Measurements from ENCODE around the gene AHSG.
"Not testable (repeated sequence)": the region's sequence is repeated elsewhere in the genome, so short reads cannot be mapped to it uniquely, and the experiment has no call there.

Gene AHSG

DNA sequence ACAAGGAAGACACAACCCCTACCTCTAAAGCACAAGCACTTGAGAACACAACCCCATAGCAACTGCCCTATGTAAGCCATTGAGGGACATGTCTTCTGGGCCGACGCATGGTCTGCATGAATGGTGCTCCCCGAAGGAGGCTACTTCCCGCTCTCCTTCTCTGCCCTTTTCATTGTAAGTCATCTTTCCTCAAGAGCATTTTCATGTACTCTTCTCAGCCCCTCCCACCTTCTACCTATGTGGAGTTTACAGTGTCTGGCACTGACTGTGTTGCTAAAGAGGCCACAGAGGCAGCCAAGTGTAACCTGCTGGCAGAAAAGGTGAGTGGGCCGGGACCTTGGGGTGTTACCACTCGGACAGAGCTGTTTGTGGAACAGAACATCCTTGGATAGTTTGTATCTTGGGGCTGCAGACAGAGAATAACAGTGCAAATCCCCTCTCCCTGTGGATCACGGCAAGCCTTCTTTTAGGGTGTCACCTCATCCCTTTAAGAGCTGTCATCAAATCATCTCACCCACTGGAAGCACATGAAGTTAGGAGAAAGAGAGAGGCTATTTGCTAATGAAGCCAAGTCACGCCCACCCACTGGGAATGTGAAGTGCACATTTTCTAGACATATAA lies 5.6 kb downstream of the AHSG start:
- DNase-seq (ENCODE audit: low spot score) = no peak

DNA sequence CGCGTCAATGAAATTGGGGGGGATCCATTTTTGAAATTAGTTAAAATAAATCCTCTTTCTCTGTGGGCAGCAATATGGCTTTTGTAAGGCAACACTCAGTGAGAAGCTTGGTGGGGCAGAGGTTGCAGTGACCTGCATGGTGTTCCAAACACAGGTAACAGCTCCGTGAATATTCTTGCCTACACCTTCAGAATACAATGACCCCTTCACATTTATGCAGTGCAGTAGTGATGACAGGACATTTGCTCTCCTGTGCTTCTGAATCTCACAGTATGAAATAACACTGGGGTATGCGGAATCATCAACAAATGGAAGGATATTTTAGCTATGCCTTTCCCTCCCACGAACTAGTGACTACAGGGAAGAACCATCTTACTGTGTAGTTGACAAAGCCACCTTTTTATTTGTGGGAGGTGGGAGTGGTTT lies 6.9 kb downstream of the AHSG start:
- no peak for DNase-seq (ENCODE audit: low spot score)

DNA sequence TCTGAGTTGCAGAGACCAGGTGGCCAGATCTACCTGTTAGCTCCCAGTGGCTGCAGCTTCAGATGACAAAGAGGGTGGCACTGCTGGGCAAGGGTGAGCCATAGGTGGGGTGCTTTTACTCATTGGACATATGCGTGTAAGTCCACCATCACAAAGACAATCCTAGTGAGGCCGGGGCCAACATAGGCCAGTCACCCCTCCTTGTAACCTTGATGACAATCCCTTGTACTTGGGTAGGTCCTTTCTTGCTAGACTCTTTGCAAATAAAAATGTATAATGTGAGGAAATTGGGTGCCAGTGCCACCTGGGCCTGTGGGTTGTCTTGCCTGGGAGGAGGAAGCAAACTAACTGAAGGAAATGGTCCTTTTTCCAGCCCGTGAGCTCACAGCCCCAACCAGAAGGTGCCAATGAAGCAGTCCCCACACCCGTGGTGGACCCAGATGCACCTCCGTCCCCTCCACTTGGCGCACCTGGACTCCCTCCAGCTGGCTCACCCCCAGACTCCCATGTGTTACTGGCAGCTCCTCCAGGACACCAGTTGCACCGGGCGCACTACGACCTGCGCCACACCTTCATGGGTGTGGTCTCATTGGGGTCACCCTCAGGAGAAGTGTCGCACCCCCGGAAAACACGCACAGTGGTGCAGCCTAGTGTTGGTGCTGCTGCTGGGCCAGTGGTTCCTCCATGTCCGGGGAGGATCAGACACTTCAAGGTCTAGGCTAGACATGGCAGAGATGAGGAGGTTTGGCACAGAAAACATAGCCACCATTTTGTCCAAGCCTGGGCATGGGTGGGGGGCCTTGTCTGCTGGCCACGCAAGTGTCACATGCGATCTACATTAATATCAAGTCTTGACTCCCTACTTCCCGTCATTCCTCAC lies 7.6 kb downstream of the AHSG start:
- DNase-seq (ENCODE audit: low spot score) = no peak

DNA sequence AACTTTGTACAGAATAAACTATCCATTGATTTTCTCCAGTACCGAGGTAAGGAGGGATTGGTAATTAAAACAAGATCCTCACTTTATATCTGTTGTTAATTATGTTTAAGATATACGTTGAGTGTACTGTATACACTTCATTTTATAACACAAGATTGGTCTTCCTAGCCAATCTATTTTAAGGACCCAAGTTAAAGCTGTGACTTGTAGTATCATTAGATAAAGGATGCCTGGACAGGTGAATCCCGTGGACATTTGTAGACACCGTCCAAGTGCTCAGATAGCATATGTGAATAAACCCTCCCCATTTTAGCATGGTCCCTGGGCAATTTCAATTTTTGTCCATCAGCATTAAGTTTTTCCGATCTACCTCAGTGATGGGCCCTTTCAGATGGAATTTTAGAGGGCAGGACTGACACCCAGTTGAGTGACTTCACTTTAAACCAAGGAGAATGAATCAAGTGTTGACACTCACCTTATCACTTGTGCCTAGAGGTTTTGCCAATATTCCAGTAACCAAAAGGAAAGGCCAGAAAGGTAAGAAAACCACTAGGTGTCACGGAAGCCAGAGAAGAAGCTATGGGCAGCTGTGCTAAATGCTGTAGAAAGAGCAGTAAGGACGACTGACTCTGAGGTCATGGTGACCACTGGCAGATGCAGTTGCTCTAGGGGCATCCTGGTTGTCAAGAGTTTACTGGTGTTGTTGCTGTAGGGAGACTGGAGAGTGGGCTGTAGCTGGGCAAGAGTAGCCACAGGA lies 9.2 kb downstream of the AHSG start:
- no peak for DNase-seq (ENCODE audit: low spot score)

DNA sequence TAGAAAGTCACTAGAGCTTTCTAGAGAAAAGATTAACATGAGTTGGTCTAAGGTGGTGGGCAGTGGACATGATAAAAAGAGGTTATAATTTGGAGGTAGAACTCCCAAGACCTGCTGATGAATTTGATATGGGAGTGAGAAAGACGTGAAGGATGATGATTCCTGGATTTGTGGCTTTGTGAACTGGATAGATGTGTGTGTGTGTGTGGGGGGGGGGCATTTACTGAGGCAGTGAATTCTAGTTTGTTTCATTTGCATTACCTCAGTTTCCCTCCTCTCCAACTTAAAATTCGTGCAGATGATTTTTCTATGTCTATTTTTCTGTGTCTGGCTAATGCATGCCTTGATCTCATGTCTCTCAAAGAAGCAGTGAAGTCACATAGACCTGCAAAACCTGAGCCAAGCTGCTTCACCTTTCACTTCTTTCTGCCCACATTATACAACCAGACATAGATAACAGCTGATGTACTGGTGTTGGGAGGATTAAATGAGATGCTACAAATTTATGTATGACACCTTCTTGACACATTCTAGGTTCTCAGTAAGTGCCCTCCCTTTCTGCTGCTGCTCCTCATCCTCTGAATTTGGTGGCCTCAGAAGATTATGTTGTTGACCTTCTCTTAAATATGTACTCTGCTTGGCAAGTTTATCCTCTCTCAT lies 9.9 kb downstream of the AHSG start:
- no peak for DNase-seq (ENCODE audit: low spot score)

DNA sequence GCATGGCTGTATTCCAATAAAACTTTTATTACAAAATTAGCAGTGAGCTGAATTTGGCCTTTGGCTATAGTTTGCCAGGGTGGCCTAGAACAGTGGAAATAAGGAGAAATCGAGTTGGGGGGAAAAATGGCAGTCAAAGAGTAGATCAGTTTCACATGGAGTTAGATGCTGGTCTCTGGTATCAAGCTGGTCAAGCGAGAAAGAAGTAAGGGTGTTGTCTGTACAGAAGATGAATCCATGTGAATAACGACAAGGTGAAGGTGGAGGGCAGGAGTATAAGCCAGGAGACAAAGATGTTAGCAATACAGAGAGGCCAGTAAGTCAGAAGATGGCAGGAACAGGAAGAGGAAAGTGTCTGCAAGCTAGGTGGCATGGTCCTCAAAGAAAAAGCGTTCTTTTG lies 11.7 kb downstream of the AHSG start:
- no peak for DNase-seq (ENCODE audit: low spot score)

DNA sequence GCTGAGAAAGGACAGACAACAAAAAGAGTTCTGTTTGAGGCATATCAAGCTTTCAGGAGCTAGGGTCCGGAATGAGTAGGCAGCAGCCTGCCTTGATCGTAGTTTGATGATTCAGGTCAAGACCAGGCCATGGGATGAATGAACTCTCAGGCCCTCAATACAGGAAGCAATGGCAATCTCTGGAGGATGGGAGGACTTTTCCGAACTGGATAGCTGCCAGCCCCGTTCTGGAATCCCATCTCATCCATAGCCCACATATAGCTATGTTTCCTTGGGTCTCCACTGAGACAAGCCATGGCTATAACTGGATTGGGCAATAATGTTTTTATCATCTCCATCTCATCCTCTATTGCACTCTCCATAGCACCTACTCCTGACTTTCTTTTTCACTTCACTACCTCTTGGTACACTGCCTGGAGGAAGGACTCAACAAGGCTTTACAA lies 12.8 kb downstream of the AHSG start:
- no peak for DNase-seq (ENCODE audit: low spot score)

DNA sequence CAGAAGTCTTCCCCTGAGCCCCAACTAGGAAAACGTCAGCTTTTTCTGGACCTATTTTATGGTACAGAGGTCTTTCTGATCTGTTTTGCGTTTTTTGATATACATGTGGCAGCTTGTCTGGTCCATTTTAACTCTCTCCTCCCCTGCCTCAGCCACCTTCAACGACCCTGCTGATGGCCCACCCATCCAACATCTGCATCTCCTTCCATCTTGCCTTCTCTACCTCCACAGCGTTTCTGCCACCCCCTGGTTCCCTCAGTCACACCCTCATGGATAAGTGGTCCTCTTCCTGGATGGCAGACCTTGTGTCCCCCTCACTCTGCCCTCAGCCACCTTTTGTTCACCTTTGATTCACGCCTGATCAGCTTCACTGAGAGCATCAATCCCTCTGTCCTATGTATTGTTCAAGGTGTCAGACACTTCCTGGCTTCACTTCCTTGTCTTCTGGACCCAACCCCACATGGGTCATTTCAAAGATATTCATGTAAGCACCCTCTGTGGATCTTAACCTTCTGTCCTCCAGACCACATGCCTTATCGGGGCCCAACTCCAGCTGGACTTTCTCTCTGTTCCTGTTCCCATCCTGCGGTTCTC lies 13.5 kb downstream of the AHSG start:
- DNase-seq (ENCODE audit: low spot score) = no peak

DNA sequence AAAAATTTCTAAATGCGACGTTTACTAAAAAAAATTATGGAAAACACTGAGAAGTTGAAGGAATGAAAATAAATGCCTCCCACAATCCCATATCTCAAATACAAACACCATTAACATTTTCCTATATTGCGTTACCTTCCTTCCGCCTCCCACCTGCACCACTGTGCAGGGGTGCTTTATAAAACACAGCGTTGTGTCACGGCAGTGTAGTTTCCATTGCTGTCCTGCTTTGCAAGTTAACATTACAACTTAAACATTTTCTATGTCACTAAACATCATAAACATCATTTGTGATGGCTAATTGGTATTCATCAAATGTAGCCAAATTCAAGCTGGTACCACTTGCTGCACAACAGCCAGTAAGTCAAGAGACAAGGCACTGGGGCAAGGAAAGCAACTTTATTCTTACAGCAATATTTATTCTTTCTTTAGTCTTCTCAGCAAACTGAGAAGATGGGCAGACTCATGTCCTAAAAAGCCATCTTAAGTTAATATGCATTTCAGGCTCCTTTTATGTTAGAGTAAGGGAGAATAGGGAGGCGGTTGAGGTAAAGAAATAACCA lies 15.1 kb downstream of the AHSG start:
- DNase-seq (ENCODE audit: low spot score) = no peak

DNA sequence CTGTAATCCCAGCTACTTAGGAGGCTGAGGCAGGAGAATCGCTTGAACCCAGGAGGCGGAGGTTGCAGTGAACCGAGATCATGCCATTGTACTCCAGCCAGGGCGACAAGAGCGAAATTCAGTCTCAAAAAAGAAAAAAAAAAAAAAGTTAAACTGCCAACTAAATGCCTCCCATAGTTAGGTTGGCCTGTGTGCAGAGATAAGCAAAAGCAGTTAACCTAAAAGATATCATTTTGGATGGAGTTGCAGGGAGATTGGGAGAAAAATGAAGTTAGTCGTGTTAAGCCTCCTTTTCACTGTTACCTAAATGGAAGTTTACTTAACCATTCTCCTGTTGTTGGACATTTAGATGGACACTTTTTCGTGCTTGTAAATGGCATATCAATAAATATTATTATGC lies 15.9 kb downstream of the AHSG start:
- no peak for DNase-seq (ENCODE audit: low spot score)

DNA sequence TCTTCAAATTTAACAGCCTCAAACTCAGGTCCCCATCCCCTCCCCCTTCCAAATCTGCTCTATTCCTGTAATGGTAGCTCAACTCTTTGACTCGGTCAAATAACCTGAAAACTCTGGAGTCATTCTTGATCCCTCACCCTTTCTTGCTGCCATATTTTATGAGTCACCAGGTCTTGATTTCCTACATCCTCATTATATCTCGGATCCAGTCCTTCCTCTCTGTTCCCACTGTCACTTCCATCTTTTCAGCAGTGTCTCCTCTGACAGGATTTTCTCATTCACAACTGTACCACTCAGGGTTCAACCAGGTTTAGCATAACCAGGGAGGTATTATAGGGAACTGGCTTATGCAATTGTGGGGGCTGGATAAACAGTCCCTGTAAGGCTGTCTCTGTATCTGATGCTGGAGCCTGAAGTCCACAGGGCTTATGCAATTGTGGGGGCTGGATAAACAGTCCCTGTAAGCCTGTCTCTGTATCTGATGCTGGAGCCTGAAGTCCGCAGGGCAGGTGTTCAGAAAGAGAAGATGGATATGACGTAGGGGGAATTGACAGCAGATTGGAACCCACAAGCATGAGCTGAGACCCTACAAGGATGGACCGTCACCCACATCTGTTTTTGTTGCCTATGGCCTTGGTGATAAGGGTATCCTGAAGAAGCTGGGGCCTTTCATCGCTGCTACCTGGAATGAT lies 18.2 kb downstream of the AHSG start:
- no peak for DNase-seq (ENCODE audit: low spot score)

DNA sequence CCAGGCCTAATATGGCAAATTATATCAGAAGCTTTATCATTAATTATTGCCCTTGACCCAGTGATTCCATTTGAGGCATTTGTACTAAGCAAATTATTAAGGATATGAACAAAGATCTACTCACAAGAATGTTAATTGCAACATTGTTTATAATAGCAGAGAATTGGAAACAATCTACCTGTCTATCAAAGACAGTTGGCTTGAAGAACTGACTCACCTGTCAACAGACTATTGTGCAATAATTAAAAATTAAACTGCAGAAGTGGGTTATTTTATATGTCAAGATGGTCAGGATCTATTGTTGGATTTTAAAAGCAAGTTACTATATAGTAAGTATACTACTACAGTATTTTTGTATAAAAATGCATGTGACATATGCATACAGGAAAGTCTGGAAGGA lies 20.6 kb downstream of the AHSG start:
- no peak for DNase-seq (ENCODE audit: low spot score)

DNA sequence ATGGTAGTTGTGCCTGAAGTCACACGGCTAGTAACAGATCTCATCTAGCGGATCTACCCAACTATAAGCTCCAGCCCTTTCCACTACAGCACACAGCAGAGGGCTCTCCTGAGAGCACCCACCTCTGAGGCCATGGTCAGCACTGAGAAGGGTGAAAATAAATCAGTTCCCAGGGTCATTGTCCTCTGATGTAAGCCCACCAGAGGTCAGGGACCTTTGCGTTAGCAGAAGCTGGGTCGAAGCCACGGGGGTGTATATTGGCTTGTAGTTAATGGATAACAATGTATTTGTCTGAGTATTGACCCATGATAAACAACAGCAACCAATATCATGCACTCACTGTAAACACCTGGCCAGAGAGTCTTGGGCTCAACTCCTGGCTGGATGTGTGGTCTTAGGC lies 21.3 kb downstream of the AHSG start:
- DNase-seq (ENCODE audit: low spot score) = not testable (repeated sequence)

DNA sequence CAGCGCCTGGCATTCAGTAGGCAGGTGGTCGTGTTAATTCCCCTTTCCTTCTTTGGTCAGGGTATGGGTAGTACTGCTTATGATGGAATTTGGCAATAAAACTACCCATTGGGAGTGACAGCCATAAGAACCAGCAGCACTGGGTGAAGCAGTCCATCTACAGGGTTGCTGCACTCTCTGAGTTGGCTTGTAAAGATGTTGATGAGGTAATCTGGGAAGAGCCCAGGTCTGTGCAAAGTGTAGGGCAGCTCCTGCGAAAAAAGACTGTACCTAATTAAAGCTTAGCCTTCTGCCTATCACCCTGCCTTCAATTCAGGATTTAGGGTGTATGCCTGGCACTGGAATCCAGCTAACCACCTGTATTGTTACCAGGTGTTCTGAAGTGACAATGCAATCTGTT lies 22.7 kb downstream of the AHSG start:
- no peak for DNase-seq (ENCODE audit: low spot score)

DNA sequence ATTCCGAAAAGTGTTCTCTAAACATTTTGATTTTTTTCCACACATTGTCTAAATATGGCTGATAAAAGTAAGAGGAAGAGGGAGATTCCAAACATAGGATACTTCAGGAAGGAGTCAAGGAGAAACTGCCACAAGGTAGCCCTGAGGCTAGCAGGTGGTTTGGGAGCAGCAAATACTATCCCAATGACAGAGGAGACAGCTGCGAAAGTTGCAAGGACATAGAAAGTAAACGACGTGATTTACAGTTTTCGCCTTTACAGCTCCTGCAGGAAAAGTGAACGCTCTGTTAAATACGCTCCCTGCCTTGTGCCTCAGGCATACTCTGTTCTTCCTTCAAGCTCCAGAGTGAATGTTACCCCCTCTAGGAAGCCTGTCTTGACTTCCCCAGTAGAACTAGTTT lies 23.7 kb downstream of the AHSG start:
- DNase-seq (ENCODE audit: low spot score) = no peak

DNA sequence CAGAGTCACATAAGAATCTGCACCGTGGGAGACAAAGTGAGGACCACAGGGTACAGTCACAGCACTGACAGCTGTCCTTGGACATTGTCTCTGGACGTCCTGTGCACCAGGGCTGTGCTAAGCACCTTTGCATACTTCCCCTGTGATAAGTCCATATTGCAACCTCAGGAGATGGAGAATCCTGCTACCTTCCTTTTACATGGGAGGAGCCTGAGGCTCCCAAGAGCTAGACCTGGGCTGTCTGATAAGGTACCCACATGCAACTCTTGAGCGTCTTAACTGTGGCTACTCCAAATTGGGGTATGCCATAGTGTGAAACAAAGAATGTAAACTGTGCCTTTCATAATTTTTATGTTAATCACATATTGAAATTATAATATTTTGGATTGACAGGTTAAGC lies 24.8 kb downstream of the AHSG start:
- no peak for DNase-seq (ENCODE audit: low spot score)

DNA sequence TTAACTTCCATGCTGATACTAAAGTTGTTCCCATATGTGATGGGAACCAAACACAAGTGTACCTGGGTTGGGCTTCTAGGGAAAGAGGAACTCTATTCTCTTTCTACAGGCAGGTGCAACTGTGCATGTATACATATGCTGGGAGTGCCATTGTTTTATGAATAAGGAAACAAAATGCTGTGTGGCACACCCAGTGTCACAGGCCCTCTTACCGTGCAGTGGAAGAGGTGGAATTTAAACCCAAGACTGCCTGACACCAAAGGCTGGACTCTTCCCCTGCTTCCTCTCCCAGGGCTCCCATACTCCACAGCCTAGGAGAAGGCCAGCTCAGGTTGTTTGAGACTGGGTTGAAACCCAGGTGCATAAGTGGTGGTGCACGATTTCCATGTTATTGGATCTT lies 25.4 kb downstream of the AHSG start:
- DNase-seq (ENCODE audit: low spot score) = no peak

DNA sequence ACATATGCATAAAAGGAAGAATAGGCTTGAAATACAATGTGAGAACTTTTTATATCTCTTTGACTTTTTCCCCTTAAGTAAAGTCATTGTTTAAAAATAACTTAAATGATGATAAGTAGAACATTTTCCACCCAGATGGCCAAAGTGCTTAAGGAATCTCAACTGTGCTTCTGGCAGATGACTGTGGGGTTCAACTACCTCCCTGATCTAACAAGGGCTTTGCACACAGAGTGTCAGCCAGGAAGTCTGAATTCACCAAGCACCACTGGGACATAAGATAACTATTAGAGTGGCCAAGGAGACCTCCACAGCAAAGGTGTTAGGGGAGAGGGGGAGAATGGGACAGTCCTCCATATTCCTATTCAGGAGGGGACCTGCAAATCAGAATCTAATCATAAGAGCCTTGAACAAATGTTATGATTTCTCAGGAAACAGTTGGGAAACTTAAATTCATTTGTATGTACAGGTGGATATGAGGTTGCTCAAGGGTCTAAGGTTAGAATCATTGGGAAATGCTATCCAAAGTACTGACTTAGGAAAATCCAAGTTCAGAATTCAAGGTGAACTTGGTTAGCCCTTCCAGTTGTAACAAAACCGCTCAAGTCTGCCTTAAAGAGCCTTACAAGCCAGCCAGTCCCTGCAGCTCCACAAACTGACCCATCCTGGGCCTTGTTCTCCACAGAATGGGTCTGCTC lies 27.1 kb downstream of the AHSG start, which contains the start of gene FETUB:
FETUB (plus strand) TSS at position 622 of the 695 bp plus-strand sequence; CDS start at position 684, 62 bp downstream.
- no peak for DNase-seq (ENCODE audit: low spot score)

DNA sequence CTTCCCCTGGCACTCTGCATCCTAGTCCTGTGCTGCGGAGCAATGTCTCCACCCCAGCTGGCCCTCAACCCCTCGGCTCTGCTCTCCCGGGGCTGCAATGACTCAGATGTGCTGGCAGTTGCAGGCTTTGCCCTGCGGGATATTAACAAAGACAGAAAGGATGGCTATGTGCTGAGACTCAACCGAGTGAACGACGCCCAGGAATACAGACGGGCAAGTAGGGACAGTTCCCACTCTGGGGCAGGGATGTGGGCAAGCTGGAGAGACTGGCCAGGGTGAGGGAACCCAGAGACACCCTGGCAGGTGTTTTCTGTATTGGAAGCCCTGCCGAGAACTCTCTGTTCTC lies 27.6 kb downstream of the AHSG start:
- no peak for DNase-seq (ENCODE audit: low spot score)

DNA sequence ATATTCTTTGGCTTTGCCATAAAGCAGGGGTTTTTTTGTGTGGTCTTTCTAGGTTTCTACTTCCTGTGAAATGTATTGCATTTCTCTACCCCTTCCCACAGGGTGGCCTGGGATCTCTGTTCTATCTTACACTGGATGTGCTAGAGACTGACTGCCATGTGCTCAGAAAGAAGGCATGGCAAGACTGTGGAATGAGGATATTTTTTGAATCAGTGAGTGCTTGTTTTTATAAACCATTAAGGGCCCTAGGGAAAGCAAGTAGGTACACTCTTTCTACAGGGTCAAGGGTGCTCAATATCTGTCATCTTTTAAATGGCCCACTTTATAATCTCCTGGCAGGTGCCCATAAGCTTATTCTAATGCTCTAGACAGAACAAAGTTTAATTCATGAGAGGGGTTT lies 28.1 kb downstream of the AHSG start:
- DNase-seq (ENCODE audit: low spot score) = no peak
